ENCODE results near the gene PDCD6IP. TPM values are rescaled to one million over a fixed set of nuclear protein-coding genes. Genes with fewer than 3 reads are reported as not detected.

Gene PDCD6IP
- total and polyA plus RNA-seq, 2 experiments from 2014 or later: 45.1 to 185 TPM

DNA sequence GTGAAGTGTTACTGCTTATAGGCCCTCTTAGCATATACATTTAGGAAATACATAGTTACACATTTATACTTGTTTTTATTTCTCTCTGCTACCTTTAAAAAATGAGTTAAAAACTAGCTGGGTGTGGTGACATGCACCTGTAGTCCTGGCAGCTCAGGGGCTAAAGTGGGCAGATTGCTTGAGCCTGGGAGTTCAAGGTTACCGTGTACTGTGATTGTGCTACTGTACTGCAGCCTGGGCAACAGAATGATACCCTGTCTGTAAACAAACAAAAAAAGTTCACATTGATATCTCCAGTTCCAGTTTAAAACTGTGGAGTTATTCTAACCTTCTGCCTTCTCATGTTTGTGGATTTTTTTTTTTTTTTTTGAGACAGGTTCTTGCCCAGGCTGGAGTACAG, 12.1 kb downstream of the PDCD6IP start (continued):
- TF ChIP-seq REST (IDR thresholded peaks at IDR 0.05; ENCODE audit: unreplicated experiment) (no peak), CREB1 (CRISPR knock-in tag; IDR thresholded peaks at IDR 0.05; ENCODE audit: low read depth) (no peak), EZH2 (IDR thresholded peaks at IDR 0.05; ENCODE audit: low read depth, unreplicated experiment) (no peak), ZNF331 (CRISPR knock-in tag; IDR thresholded peaks at IDR 0.05; ENCODE audit: low read depth) (no peak), EZH2phosphoT487 (IDR thresholded peaks at IDR 0.05; ENCODE audit: unreplicated experiment) (no peak), CTCF (conservative IDR thresholded peaks at IDR 0.05; ENCODE audit: low read depth in 2 of 2) (no peak)

GRCh38 chr3:33821989-33822388, 23.6 kb downstream of the PDCD6IP start:
- DNase-seq (ENCODE audit: low spot score): no peak
- H3K4me1 ChIP-seq (ENCODE audit: insufficient read depth): peaks cover 16% of the 10 kb centered on the region
- Mint-ChIP-seq H3K4me3 (no peak overlapping the region), H3K4me1 (peaks cover 17% of the 10 kb centered on the region), H3K9me3 (no peaks in the 10 kb centered on the region), H3K36me3 (ENCODE audit: low read depth) (peaks cover 34% of the 10 kb centered on the region; the same call in 2 of the 3 replicates), H3K27me3 (ENCODE audit: insufficient read depth, low read depth, poor library complexity) (peaks cover 4% of the 10 kb centered on the region), H3K27ac (no peak overlapping the region)
- peaks cover 4% of the 10 kb centered on the region; the same call in 1 of the 2 replicates for H4K20me1 ChIP-seq (replicated peaks; ENCODE audit: insufficient read depth)
- no peaks in the 10 kb centered on the region for H3K9me2 ChIP-seq (ENCODE audit: insufficient read depth)
- H3K79me2 ChIP-seq (replicated peaks; ENCODE audit: insufficient read depth): peaks cover 30% of the 10 kb centered on the region
- ATAC-seq: no peak
- H2AFZ ChIP-seq: no peak overlapping the region
- no peaks in the 10 kb centered on the region for H3K27me3 ChIP-seq (ENCODE audit: insufficient read depth)
- H3K4me3 ChIP-seq: no peak overlapping the region
- H3K27ac ChIP-seq (ENCODE audit: low read depth): no peak overlapping the region
- no peaks in the 10 kb centered on the region for H3F3A ChIP-seq (replicated peaks; ENCODE audit: low read depth)
- no peak overlapping the region for H3K4me2 ChIP-seq
- H3K36me3 ChIP-seq (ENCODE audit: insufficient read depth): peaks cover 4% of the 10 kb centered on the region; the same call in 1 of the 2 replicates
- TF ChIP-seq ZNF331 (CRISPR knock-in tag; IDR thresholded peaks at IDR 0.05; ENCODE audit: low read depth): no peak
- TF ChIP-seq JUNB (IDR thresholded peaks at IDR 0.05; ENCODE audit: unreplicated experiment): no peak
- no peak for TF ChIP-seq EZH2 (IDR thresholded peaks at IDR 0.05; ENCODE audit: low read depth, unreplicated experiment)
- no peak for TF ChIP-seq STAT1 (IDR thresholded peaks at IDR 0.05; ENCODE audit: unreplicated experiment)
- TF ChIP-seq REST (IDR thresholded peaks at IDR 0.05; ENCODE audit: unreplicated experiment): no peak
- no peak for TF ChIP-seq CTCF (conservative IDR thresholded peaks at IDR 0.05; ENCODE audit: low read depth in 2 of 2)
- no peak for TF ChIP-seq ZNF114 (CRISPR knock-in tag; IDR thresholded peaks at IDR 0.05)
- no peak for TF ChIP-seq EZH2phosphoT487 (IDR thresholded peaks at IDR 0.05; ENCODE audit: unreplicated experiment)
